AG09309 (cell line): ENCODE results near the gene CD3E.

Experiments
- DNase-seq: peaks from one replicate; pipeline ENCODE4 v3.0.0-alpha.2; 2010; ENCODE audit warnings: low read depth
- H3K4me3 ChIP-seq: 2 replicates; pipeline ENCODE4 v1.5.1; 2011; ENCODE audit warnings: mild to moderate bottlenecking, low read depth, low read length, moderate library complexity; ENCODE audit not compliant: control insufficient read depth
- TF ChIP-seq, protein P1 (sequence below): IDR thresholded peaks from 2 replicates; pipeline ENCODE4 v1.5.1; 2011; ENCODE audit warnings: mild to moderate bottlenecking, low read depth, low read length, inconsistent platforms; ENCODE audit not compliant: insufficient read depth, control insufficient read depth; ENCODE audit errors: missing control alignments

Gene CD3E

DNA sequence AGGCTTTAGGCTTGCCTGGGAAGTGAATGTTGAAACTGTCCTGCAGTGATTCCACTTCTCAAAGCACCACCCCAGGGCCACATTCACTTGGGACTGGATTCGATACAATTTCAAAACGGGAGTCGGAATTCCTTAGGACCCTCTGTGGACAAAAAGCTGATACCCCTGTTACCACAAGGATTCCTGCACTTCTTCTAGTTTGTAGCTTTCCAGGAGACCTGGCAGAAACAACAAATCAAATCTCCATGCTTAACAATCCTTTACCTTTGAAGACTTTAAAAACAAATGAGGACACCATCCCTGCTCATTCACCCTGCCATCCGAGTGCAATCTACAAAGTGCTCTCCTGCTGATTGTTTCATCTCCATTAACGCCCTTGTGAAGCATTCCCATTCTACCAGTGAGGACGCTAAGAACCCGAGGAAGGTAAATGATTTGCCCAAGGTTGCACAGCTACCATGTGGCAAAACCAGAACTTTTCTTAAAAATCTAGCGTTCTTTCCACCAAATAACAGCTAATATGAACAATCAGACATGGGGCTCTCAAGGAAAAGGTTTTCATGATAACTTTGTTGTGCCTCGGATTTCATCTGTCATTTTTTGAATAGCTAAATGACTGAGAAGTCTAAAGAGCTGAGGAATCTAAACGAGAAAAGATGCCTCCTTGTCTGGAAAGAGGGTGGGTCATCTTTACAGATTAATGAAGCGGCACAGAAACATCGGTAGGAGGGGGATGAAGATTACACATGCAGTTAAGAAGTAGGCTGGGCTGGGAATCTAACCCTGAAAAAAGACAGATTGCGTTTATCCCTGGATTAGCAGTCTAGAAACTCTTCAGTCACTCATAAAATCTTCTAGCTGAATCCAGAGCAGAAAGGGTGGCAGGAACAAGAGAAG lies 39.7 kb upstream of the CD3E start:
- no peak overlapping the region for H3K4me3 ChIP-seq
- DNase-seq, result no peak
- TF ChIP-seq, protein P1, sequence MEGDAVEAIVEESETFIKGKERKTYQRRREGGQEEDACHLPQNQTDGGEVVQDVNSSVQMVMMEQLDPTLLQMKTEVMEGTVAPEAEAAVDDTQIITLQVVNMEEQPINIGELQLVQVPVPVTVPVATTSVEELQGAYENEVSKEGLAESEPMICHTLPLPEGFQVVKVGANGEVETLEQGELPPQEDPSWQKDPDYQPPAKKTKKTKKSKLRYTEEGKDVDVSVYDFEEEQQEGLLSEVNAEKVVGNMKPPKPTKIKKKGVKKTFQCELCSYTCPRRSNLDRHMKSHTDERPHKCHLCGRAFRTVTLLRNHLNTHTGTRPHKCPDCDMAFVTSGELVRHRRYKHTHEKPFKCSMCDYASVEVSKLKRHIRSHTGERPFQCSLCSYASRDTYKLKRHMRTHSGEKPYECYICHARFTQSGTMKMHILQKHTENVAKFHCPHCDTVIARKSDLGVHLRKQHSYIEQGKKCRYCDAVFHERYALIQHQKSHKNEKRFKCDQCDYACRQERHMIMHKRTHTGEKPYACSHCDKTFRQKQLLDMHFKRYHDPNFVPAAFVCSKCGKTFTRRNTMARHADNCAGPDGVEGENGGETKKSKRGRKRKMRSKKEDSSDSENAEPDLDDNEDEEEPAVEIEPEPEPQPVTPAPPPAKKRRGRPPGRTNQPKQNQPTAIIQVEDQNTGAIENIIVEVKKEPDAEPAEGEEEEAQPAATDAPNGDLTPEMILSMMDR, result no peak

DNA sequence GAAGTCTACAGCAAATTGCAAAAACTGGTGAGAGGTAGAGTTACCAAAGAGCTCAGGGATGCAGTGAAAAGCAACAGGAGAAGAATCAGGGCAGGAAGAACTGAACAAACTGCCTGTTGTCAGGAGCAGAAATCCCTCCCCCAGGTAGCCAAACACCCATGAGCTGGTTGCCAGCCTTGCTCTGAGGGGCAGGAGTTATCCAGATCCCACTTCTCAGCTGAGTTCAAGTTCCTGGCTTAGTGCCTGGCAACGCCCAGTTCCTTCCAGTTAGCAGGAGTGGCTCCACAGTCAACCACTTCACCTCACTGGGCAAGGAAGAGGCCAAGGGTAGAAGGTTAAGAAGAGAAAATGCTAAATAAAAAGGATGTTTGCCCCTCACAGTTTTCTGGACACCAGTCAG lies 38.6 kb upstream of the CD3E start:
- TF ChIP-seq, protein P1, result no peak
- H3K4me3 ChIP-seq, result no peak overlapping the region
- no peak for DNase-seq

GRCh38 chr11:118267486-118267885 lies 37.0 kb upstream of the CD3E start:
- no peak overlapping the region for H3K4me3 ChIP-seq
- TF ChIP-seq, protein P1, result no peak
- no peak for DNase-seq

GRCh38 chr11:118272001-118272400 lies 32.5 kb upstream of the CD3E start:
- H3K4me3 ChIP-seq, result no peak overlapping the region
- no peak for DNase-seq
- TF ChIP-seq, protein P1, result no peak

- TF ChIP-seq, protein P1, result no peak
- DNase-seq, result no peak
Measured at GRCh38 chr11:118274186-118274585, 30.3 kb upstream of the CD3E start.

DNA sequence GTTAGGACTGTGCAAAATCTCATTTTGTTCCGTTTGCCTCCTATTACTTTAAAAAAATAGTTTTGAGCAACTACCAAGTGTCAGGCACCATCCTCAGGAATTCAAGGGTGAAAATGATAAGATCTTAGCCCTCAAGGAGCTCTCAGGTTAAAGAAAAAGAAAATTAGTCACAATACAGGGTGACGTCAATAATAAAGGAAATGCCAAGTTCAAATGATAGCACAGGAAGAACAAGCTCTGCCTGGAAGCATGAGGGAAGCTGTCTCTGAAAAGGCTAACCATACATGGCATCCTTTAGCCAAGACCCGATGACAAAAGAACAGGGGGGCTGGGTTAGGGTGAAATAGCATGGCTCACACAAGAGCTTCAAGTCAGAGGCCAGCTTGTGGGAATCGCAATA lies 29.4 kb upstream of the CD3E start:
- no peak overlapping the region for H3K4me3 ChIP-seq
- TF ChIP-seq, protein P1, result no peak
- no peak for DNase-seq

More at GRCh38 chr11:118274186-118274585, 30.3 kb upstream of the CD3E start:
- no peak overlapping the region for H3K4me3 ChIP-seq

DNA sequence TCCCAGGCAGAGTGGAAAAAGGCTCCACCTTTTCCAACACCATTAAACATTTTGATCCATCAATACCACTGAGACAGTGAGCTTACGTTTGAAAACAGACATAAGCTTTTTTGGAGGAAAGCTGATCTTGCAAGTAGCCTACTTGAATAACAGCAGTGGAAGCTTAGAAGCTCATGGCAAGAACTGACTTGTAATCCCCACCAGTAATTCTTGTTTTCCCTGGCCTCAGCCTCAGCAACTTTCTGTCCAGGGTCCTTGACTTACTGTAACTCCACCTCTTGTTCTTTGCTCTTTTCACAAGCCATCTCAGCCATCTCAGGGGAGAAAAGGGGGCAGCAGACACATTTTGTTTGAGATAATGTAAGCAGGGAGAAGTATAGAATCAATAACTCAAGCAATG lies 28.1 kb upstream of the CD3E start:
- H3K4me3 ChIP-seq, result no peak overlapping the region
- TF ChIP-seq, protein P1, result no peak
- DNase-seq, result no peak
